Activated naive CD4-positive, alpha-beta T cell treated with anti-CD3 and anti-CD28 coated beads, Interleukin-2, amount 50 U/mL, for 24 hours (primary cell): ENCODE measurements around the gene MRI1.
A peak's percentile ranks its signal among the peaks of the same experiment; 100 is the strongest.

Experiments used
- H3K27ac Mint-ChIP-seq: one replicate; pipeline ENCODE4 v1.8.0; 2021; ENCODE audit warnings: mild to moderate bottlenecking, mixed read lengths
- H3K27me3 Mint-ChIP-seq: one replicate; pipeline ENCODE4 v1.8.0; 2021; ENCODE audit warnings: mixed read lengths
- H3K36me3 Mint-ChIP-seq: one replicate; pipeline ENCODE4 v1.8.0; 2021; ENCODE audit warnings: mixed read lengths
- H3K4me1 Mint-ChIP-seq: one replicate; pipeline ENCODE4 v1.8.0; 2021; ENCODE audit warnings: mixed read lengths
- H3K4me3 Mint-ChIP-seq: one replicate; pipeline ENCODE4 v1.8.0; 2021; ENCODE audit warnings: mild to moderate bottlenecking, mixed read lengths
- H3K9me3 Mint-ChIP-seq: one replicate; pipeline ENCODE4 v1.8.0; 2021; ENCODE audit warnings: mixed read lengths

The MRI1 gene

DNA sequence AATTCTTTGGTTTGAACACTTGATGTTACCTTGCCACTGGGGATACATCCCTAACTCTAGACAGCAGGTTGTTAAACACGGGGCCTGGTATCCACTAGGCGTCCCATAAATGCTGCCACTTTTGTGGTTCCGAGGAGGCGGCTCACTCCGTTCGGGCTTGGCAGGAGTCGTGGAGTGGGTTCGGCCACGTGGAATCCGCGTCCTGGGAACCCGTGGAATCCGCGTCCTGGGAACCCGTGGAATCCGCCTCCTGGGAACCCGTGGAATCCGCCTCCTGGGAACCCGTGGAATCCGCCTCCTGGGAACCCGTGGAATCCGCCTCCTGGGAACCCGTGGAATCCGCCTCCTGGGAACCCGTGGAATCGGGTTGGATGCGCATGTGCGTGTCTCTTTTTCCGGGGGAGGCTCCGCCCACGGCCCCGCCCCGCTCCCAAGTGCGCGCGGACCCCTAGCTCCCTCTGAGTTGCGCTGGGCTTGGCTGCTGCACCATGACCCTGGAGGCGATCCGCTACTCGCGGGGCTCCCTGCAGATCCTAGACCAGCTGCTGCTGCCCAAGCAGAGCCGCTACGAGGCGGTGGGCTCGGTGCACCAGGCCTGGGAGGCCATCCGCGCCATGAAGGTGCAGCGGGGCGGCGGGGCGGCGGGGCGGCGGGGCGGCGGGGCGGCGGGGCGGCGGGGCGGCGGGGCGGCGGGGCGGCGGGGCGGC, at the start of gene MRI1:
Gene MRI1 (plus strand): TSS at position 422 of the 707 bp plus-strand sequence. CDS start 67 bp downstream, at position 489.
- no peaks in the 10 kb centered on the region for H3K27me3 Mint-ChIP-seq
- peak within 1 kb of the TSS; percentile 90 for H3K4me3 Mint-ChIP-seq
- H3K27ac Mint-ChIP-seq, result peak within 1 kb of the TSS; percentile 80
- H3K4me1 Mint-ChIP-seq, result peaks cover 24% of the 10 kb centered on the region
- H3K9me3 Mint-ChIP-seq, result no peaks in the 10 kb centered on the region
- H3K36me3 Mint-ChIP-seq, result peaks cover 2% of the 10 kb centered on the region

DNA sequence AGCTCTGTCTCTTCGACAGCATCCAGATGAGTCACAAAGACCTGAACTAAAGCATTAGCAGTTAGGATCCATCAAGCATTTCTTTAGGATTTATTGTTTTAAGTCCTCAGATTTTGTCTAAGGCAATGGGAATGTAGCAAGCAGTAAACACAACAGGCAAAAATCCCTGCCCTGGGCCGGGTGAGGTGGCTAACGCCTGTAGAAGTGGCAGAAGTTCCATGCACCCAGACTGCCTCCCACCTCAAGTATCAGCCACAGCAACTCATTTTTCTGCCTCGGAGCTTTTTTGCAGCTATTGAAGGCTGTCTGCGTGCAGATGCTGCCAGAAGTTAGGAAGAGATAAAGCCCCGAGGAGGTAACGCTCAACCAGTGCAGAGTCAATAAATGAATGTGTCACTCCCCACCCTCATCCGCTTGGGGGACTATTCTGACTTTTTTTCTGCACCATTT, 47.1 kb upstream of the MRI1 start:
- peaks cover 2% of the 10 kb centered on the region for H3K36me3 Mint-ChIP-seq

DNA sequence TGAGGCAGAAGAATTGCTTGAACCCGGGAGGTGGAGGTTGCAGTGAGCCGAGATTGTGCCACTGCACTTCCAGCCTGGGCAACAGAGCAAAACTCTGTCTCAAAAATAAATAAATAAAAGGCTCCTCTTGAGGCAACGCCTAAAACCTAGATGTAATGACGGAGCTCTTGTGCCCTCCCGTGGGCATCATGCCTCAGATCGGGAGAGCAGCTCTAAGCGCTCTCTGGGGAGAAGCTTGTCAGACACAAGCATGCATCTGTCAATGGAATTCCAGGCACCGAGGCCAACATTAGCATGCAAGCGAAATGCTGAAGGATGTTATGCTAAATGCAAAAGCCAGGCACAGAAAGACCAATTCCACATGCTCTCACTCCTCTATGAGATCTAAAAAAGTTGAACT, 45.6 kb upstream of the MRI1 start:
- Mint-ChIP-seq H3K9me3 (no peaks in the 10 kb centered on the region), H3K27ac (no peak overlapping the region), H3K4me1 (no peaks in the 10 kb centered on the region), H3K27me3 (peaks cover 3% of the 10 kb centered on the region), H3K4me3 (no peak overlapping the region), H3K36me3 (peaks cover 2% of the 10 kb centered on the region)

More for the DNA sequence above, 47.1 kb upstream of the MRI1 start:
- Mint-ChIP-seq H3K9me3 (no peaks in the 10 kb centered on the region), H3K27me3 (peaks cover 3% of the 10 kb centered on the region), H3K27ac (no peak overlapping the region), H3K4me3 (no peak overlapping the region), H3K4me1 (no peaks in the 10 kb centered on the region)

DNA sequence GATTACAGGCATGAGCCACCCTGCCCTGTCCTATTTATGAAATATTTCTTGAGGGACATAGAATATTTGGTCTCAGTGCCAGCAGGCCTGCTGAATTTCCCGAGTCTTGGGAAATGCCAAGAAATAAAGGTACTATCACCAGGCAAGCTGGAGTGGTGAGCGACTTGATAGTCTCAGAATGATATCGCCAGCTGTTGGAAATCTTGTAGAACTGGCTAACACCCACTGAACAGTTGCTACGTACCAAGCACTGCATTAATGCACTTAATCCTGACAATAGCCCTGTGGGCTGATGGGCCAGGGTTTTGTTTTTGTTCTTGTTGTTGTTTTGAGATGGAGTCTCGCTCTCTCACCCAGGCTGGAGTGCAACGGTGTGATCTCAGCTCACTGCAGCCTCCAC, 42.2 kb upstream of the MRI1 start:
- H3K4me3 Mint-ChIP-seq, result no peak overlapping the region
- no peaks in the 10 kb centered on the region for H3K9me3 Mint-ChIP-seq
- no peak overlapping the region for H3K27ac Mint-ChIP-seq
- H3K4me1 Mint-ChIP-seq, result no peaks in the 10 kb centered on the region
- H3K27me3 Mint-ChIP-seq, result no peaks in the 10 kb centered on the region
- H3K36me3 Mint-ChIP-seq, result no peaks in the 10 kb centered on the region

DNA sequence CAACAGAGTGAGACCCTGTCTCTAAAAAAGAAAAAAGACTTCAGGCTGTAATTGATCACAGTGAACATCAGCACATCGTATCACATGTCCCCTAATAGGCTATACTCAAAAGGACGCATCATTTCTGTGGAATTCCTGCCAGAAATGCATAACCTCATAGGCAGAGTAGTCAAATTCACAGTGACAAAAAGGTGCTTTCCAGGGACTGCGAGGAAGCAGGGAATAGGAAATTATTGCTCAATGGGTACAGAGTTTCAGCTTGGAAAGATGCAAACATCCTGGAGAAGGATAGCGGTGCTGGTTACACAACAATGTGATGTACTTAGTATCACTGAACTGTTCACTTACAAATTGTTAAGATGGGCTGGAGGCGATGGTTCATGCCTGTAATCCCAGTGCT, 41.1 kb upstream of the MRI1 start:
- Mint-ChIP-seq H3K4me1 (no peaks in the 10 kb centered on the region), H3K27me3 (no peaks in the 10 kb centered on the region), H3K27ac (no peak overlapping the region), H3K36me3 (no peaks in the 10 kb centered on the region), H3K4me3 (no peak overlapping the region), H3K9me3 (no peaks in the 10 kb centered on the region)

DNA sequence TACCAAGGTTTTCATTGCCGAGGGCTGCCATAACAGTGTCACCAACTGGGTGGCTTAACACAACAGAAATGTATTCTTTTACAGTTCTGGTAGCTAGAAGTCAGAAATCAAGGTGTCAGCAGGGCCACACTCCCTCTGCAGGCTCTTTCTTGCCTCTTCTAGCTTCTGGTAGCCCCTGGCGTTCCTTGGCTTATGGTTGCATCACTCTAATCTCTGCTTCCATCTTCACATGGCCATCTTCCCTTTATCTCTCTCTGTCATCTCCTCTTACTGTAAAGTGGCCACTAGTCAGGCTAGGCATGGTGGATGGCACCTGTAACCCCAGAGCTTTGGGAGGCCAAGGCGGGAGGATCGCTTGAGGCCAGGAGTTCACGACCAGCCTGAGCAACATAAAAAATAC, 38.0 kb upstream of the MRI1 start:
- no peaks in the 10 kb centered on the region for H3K36me3 Mint-ChIP-seq
- H3K27me3 Mint-ChIP-seq, result no peaks in the 10 kb centered on the region
- peaks cover 17% of the 10 kb centered on the region for H3K4me1 Mint-ChIP-seq
- no peak overlapping the region for H3K4me3 Mint-ChIP-seq
- no peaks in the 10 kb centered on the region for H3K9me3 Mint-ChIP-seq
- H3K27ac Mint-ChIP-seq, result no peak overlapping the region

DNA sequence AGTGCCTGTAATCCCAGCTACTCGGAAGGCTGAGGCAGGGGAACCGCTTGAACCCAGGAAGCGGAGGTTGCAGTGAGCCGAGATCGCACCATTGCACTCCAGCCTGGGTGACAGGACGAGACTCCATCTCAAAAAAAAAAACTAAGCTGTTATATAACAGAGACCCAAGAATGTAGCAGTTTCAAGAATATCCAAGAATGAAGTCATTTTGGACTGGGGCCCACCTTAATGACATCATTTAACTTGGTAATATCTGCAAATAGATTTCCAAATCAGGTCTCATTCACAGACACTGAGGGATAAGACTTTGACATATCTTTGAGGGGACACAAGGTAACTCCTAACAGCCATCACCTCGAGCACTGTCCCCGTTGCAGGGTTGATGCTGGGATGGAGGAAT, 36.5 kb upstream of the MRI1 start:
- Mint-ChIP-seq H3K27me3 (no peaks in the 10 kb centered on the region), H3K4me1 (peaks cover 26% of the 10 kb centered on the region), H3K9me3 (no peaks in the 10 kb centered on the region), H3K27ac (no peak overlapping the region), H3K36me3 (no peaks in the 10 kb centered on the region), H3K4me3 (no peak overlapping the region)

DNA sequence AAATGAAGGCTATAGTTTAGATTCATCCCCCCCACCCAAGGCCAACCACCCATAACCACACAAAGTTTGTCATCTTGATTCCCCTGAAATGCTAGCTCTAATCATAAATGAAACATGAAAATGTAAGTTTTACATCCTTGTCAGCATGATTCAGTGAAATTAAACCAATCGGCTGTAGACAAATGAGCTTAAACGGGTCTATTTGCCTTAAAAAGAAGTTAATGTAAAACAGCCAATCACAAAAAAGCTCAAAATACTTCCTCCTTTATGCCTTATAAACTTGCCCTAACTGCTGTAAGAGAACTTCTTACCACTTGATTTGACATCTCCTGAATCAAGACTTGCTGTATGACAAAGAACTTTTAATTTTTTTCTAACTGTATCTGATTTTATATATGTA, 34.5 kb upstream of the MRI1 start:
- Mint-ChIP-seq H3K36me3 (no peaks in the 10 kb centered on the region), H3K27me3 (no peaks in the 10 kb centered on the region), H3K4me3 (peak overlapping the region; percentile 26), H3K27ac (peak overlapping the region; percentile 68), H3K4me1 (peaks cover 26% of the 10 kb centered on the region), H3K9me3 (no peaks in the 10 kb centered on the region)

DNA sequence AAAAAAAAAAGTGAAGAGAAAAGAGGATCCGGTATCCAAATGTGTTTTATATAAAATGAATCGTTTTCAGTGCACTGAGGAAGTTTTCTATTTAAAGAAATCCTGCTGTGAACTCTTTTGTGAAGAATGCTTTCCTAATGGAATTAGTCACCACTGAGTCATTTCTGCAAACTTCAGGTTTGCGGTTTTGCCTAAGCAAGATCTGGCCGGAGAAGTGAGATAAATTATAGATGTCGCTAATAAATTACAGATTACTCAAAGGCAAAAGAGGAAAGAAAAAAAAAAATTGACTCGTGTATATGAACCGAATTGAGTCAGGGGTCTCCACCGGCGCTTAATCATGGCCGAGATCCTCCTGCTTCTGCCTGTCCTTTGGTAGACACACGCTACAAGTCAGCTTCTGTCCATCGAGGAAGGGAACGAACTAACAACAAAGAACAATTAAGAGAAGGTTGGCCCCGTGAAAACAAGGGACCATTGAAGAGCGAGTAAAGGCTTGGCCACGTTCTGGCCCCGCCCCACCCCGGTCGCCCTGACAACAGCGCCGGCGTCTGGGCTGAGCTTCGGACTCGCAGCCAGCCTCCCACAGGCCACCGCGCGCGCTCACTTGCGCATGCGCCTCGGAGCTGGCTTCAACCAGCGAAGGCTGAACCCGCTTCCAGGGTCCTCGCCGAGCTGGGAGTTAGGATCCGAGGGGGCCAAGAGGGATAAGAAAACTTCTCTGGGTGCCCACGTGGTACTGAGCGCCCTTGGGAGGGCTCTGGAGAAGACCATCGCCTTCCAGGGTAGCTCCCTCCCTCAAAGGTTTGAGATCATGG, 33.0 kb upstream of the MRI1 start:
- Mint-ChIP-seq H3K9me3 (no peaks in the 10 kb centered on the region), H3K27me3 (no peaks in the 10 kb centered on the region), H3K4me1 (peaks cover 26% of the 10 kb centered on the region), H3K27ac (peak overlapping the region; percentile 99), H3K4me3 (peak overlapping the region; percentile 97), H3K36me3 (no peaks in the 10 kb centered on the region)

DNA sequence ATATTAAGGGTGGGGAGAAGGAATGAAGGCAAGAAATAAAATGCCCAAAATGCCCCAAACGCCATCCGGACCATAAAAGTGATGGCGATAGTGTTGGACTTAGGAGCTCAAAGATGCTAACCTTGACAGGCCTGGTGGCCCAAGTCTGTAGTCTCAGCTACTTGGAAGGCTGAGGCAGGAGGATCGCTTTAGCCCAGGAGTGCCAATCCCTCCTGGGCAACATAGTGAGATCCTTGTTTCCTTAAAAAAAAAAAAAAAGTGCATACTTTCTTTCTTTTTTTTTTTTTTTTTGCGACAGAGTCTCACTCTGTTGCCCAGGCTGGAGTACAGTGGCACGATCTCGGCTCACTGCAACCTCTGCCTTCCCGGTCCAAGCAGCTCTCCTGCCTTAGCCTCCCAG, 32.0 kb upstream of the MRI1 start:
- Mint-ChIP-seq H3K9me3 (no peaks in the 10 kb centered on the region), H3K4me1 (peaks cover 26% of the 10 kb centered on the region), H3K4me3 (peak overlapping the region; percentile 97), H3K27ac (no peak overlapping the region), H3K27me3 (no peaks in the 10 kb centered on the region), H3K36me3 (no peaks in the 10 kb centered on the region)

DNA sequence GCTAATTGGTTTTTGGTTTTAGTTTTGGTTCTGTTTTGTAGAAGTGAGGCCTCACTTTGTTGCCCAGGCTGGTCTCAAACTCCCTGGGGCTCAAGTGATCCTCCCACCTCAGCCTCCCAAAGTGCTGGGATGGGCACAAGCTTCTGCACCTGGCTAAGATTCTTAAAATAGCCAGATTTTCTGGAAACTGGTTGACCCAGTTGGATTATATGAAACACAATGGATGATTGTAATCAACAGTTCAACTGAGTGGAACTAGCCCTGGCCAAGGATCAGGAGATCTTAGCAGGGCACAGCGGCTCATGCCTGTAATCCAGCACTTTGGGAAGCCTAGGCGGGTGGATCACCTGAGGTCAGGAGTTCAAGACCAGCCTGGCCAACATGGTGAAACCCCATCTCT, 29.6 kb upstream of the MRI1 start:
- Mint-ChIP-seq H3K9me3 (no peaks in the 10 kb centered on the region), H3K27ac (no peak overlapping the region), H3K4me1 (peaks cover 23% of the 10 kb centered on the region), H3K36me3 (no peaks in the 10 kb centered on the region), H3K4me3 (no peak overlapping the region), H3K27me3 (no peaks in the 10 kb centered on the region)

DNA sequence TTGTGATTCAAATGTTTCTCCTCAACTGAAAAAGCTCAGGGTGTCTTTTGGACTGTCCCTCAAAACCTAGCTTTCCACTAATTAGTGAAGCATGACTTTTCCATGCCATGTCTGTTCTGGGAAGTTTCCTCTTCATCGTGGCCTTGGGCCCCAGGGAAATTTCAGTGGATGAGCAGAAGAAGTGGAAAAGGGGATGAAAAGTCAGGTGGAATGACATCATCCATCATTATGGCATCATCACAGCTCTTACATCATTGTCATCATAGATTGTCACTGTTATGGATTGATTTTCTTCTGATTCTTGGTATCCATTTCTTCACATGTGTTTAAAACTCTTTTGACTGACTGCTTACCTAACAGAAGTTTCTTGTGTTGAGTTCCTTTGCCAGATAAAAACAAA, 26.2 kb upstream of the MRI1 start:
- Mint-ChIP-seq H3K4me3 (no peak overlapping the region), H3K27me3 (no peaks in the 10 kb centered on the region), H3K4me1 (no peaks in the 10 kb centered on the region), H3K9me3 (no peaks in the 10 kb centered on the region), H3K27ac (no peak overlapping the region), H3K36me3 (peaks cover 3% of the 10 kb centered on the region)

DNA sequence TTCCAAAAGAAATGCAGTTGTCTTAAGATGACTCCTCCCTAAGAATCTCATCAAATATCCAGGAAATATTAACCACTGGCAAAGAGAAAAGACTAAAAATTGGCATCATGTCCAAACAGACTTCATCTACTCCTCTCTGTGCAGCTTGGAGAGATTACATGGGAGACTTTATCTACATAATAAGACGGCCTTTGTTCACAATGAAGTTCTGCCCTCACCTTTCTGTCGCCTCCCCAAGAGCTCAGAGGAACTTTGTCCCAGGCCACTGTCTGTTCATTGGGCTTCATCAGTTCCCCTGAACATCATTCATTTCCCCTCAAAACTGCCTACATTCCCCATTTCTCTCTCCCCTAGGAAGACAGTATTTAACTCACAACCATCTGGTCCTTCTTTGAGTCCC, 22.4 kb upstream of the MRI1 start:
- Mint-ChIP-seq H3K27me3 (no peaks in the 10 kb centered on the region), H3K36me3 (peaks cover 3% of the 10 kb centered on the region), H3K4me3 (no peak overlapping the region), H3K4me1 (peaks cover 2% of the 10 kb centered on the region), H3K9me3 (no peaks in the 10 kb centered on the region), H3K27ac (no peak overlapping the region)

DNA sequence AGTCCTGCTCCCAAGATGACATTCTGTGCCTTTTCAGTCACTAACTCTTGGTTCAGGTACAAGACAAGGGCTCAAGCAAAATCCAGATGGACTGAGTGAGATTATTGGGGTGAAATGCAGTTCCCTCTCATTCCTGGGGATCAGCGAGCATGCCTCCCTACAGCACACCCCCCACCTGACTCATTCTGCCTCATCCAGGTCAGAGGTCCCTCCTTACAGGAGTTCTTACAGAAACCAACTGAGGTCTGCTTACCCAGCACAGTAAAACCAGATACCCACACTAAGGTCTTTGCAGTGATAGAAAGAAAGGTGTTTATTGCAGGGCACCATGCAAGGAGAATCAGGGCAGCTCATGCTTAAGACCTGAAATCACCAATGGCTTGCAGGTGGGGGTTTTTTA, 21.6 kb upstream of the MRI1 start:
- Mint-ChIP-seq H3K9me3 (no peaks in the 10 kb centered on the region), H3K4me1 (peaks cover 9% of the 10 kb centered on the region), H3K36me3 (peaks cover 3% of the 10 kb centered on the region), H3K4me3 (no peak overlapping the region), H3K27ac (no peak overlapping the region), H3K27me3 (no peaks in the 10 kb centered on the region)

DNA sequence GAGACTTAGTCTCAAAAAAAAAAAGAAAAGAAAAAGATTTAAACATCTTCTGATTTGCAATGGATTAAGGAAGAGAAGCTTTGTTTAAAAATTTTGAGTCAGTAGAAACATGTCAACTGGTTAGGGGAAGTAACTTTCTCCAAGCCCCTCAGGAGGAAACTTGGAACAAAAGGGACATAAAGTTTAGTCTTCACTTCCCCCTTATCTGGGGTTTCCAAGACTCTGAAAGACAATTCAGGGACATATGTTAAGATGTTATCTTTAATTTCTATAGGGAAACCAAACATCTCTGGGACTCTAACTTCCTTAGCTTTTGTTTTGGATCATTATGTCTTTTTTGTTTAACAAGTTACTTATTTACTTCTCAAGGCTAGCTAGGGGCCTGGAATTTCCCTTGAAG, 20.1 kb upstream of the MRI1 start:
- H3K4me1 Mint-ChIP-seq, result peaks cover 18% of the 10 kb centered on the region
- no peaks in the 10 kb centered on the region for H3K27me3 Mint-ChIP-seq
- H3K36me3 Mint-ChIP-seq, result peaks cover 3% of the 10 kb centered on the region
- no peak overlapping the region for H3K4me3 Mint-ChIP-seq
- H3K27ac Mint-ChIP-seq, result no peak overlapping the region
- no peaks in the 10 kb centered on the region for H3K9me3 Mint-ChIP-seq

DNA sequence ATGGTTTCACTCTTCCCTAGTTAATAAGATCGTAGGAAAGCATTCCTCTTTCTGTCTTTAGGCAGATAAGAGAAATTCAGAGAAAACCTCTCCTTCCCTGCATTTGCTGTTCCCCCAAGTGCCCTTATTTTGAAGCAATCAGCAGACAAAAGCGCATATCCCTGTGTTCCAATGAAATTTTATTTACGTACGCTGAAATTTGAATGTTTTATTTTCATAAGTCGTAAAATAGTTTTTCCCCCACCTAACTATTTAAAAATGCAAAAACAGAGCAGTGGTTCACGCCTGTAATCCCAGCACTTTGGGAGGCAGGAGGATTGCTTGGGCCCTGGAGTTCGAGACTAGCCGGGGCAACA, 17.2 kb upstream of the MRI1 start:
- no peak overlapping the region for H3K27ac Mint-ChIP-seq
- no peaks in the 10 kb centered on the region for H3K27me3 Mint-ChIP-seq
- no peaks in the 10 kb centered on the region for H3K9me3 Mint-ChIP-seq
- H3K4me1 Mint-ChIP-seq, result peaks cover 31% of the 10 kb centered on the region
- H3K4me3 Mint-ChIP-seq, result peak overlapping the region; percentile 94
- peaks cover 3% of the 10 kb centered on the region for H3K36me3 Mint-ChIP-seq
